Activated CD4-positive, alpha-beta memory T cell treated with anti-CD3 and anti-CD28 coated beads, Interleukin-2, amount 10 ng/mL, durations not matched to agents 7 days and 5 days (primary cell): ENCODE measurements around the gene ECM1. TPM values are rescaled to one million over a fixed set of nuclear protein-coding genes. Genes with fewer than 3 reads are reported as not detected.
A peak's percentile ranks its signal among the peaks of the same experiment; 100 is the strongest.

Experiments
- CTCF ChIA-PET: fragments of 350-600 bp; sonication (Branson Sonifier 250); formaldehyde crosslinking; loops from one replicate; lab custom pipeline; 2021; ENCODE audit warnings: antibody characterized with exemption, inconsistent platforms; lab: Charles Lee
- POLR2A ChIA-PET: fragments of 350-600 bp; sonication (Branson Sonifier 250); formaldehyde crosslinking; loops from one replicate; lab custom pipeline; 2021; ENCODE audit warnings: antibody characterized with exemption; lab: Charles Lee
- DNase-seq: peaks from one replicate; pipeline ENCODE4 v3.0.0-alpha.2; 2020
- H3K27ac Mint-ChIP-seq: one replicate; pipeline ENCODE4 v1.8.0; 2021; ENCODE audit warnings: mild to moderate bottlenecking, mixed read lengths
- H3K27me3 Mint-ChIP-seq: one replicate; pipeline ENCODE4 v1.8.0; 2021; ENCODE audit warnings: mixed read lengths
- H3K36me3 Mint-ChIP-seq: one replicate; pipeline ENCODE4 v1.8.0; 2021; ENCODE audit warnings: low read depth, mixed read lengths
- H3K4me1 Mint-ChIP-seq: one replicate; pipeline ENCODE4 v1.8.0; 2021; ENCODE audit warnings: mixed read lengths
- H3K4me3 Mint-ChIP-seq: one replicate; pipeline ENCODE4 v1.8.0; 2021; ENCODE audit warnings: mild to moderate bottlenecking, mixed read lengths
- H3K9me3 Mint-ChIP-seq: one replicate; pipeline ENCODE4 v1.8.0; 2021; ENCODE audit warnings: mixed read lengths
- total RNA-seq, 2 experiments: library from RNA; stranded (reverse); gene quantifications; one replicate each; pipeline ENCODE4 v1.2.3, GENCODE V29; 2021

Gene ECM1
- total RNA-seq, 2 experiments from 2014 or later, result 2.4 to 3.8 TPM

DNA sequence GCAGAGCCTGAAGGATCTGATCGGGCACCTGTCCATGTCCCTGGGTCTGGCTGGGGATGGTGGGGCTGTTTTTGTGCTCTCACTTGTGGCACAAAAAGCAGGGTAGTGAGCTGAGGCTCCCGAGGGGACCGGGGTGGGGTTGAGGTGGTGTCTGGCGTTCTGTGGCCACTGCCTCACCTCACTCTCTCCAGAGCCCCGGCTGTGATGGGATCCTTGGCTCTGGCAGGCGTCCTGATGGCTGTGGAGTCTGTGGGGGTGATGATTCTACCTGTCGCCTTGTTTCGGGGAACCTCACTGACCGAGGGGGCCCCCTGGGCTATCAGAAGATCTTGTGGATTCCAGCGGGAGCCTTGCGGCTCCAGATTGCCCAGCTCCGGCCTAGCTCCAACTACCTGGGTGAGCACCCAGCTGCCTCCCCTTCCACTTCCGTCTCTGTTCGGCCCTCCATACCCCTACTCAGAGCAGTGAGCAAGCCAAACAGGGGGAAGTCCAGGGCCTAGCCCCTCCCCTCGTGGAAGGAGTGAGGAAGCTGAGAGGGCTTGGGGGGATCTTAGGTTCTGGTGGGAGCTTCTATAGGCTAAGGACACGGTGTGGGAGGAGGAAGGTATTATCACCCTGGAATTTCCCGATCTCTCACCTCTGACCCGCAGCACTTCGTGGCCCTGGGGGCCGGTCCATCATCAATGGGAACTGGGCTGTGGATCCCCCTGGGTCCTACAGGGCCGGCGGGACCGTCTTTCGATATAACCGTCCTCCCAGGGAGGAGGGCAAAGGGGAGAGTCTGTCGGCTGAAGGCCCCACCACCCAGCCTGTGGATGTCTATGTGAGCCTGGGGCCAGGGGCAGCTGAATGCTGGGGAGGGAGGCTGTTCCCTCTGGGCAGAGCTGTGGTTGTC is 48.3 kb downstream of the ECM1 start:
- H3K27me3 Mint-ChIP-seq, result no peaks in the 10 kb centered on the region
- DNase-seq, result no peak
- ChIA-PET POLR2A (interaction anchor here (0.6 to 18.0 kb wide), 4 partner anchors 21 to 128 kb away, joined by 3 to 1377 read pairs (median 202); partner anchors contain the start of genes MCL1 and TARS2), CTCF (interaction anchor here (0.6 to 1.5 kb wide), 2 partner anchors 23 to 162 kb away, joined by 3 to 4 read pairs; partner anchors contain the start of gene MCL1)
- no peaks in the 10 kb centered on the region for H3K9me3 Mint-ChIP-seq
- no peaks in the 10 kb centered on the region for H3K36me3 Mint-ChIP-seq
- no peak overlapping the region for H3K27ac Mint-ChIP-seq
- no peak overlapping the region for H3K4me3 Mint-ChIP-seq
- peaks cover 37% of the 10 kb centered on the region for H3K4me1 Mint-ChIP-seq

DNA sequence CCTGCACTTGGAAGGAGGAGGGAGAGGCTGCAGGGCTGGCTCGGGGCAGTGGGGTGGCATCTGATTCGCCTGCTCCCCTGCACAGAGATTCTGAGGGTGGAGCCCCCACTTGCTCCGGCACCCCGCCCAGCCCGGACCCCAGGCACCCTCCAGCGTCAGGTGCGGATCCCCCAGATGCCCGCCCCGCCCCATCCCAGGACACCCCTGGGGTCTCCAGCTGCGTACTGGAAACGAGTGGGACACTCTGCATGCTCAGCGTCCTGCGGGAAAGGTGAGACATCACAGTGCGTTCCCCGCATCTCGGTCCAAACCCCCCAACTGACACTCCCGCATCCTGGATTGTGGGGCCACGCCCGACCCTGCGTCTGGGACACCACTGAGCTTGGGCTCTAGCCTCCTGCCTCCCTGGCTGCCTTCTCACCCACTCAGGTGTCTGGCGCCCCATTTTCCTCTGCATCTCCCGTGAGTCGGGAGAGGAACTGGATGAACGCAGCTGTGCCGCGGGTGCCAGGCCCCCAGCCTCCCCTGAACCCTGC is 49.2 kb downstream of the ECM1 start:
- H3K36me3 Mint-ChIP-seq, result peaks cover 4% of the 10 kb centered on the region
- no peak overlapping the region for H3K27ac Mint-ChIP-seq
- ChIA-PET CTCF (interaction anchor here (1.5 kb wide), 1 partner anchor 22 kb away, joined by 4 read pairs; the partner anchor contains the start of gene MCL1), POLR2A (interaction anchor here (16.0 to 18.0 kb wide), 2 partner anchors 20 to 59 kb away, joined by 402 to 1377 read pairs; partner anchors contain the start of gene MCL1)
- peaks cover 31% of the 10 kb centered on the region for H3K4me1 Mint-ChIP-seq
- H3K27me3 Mint-ChIP-seq, result no peaks in the 10 kb centered on the region
- no peak for DNase-seq
- no peaks in the 10 kb centered on the region for H3K9me3 Mint-ChIP-seq
- no peak overlapping the region for H3K4me3 Mint-ChIP-seq

- no peak for DNase-seq
- peaks cover 7% of the 10 kb centered on the region for H3K36me3 Mint-ChIP-seq
- H3K4me1 Mint-ChIP-seq, result peaks cover 30% of the 10 kb centered on the region
- no peak overlapping the region for H3K27ac Mint-ChIP-seq
- ChIA-PET CTCF (interaction anchor here (1.1 to 11.0 kb wide), 2 partner anchors 59 to 69 kb away, joined by 3 to 264 read pairs; no protein-coding TSS in a partner anchor), POLR2A (interaction anchor here (16.0 to 18.0 kb wide), 2 partner anchors 20 to 58 kb away, joined by 402 to 1377 read pairs; partner anchors contain the start of gene MCL1)
- H3K9me3 Mint-ChIP-seq, result no peaks in the 10 kb centered on the region
- no peak overlapping the region for H3K4me3 Mint-ChIP-seq
- no peaks in the 10 kb centered on the region for H3K27me3 Mint-ChIP-seq
Measured at GRCh38 chr1:150557813-150558212, 49.9 kb downstream of the ECM1 start.

DNA sequence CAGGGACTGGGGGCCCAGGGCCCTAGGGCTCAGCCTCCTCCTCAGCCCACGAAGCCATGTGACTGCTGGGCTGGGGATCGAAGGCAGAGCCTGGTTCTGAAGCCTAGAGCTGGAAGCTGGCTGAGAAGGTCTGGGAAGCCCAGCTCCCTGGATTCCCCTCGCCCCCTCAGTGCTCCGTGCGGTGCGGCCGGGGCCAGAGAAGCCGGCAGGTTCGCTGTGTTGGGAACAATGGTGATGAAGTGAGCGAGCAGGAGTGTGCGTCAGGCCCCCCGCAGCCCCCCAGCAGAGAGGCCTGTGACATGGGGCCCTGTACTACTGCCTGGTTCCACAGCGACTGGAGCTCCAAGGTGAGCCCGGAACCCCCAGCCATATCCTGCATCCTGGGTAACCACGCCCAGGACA is 50.4 kb downstream of the ECM1 start:
- Mint-ChIP-seq H3K4me1 (peaks cover 31% of the 10 kb centered on the region), H3K9me3 (no peaks in the 10 kb centered on the region), H3K27ac (no peak overlapping the region), H3K36me3 (peaks cover 7% of the 10 kb centered on the region), H3K27me3 (no peaks in the 10 kb centered on the region), H3K4me3 (no peak overlapping the region)
- DNase-seq, result no peak
- CTCF ChIA-PET, result interaction anchor here (1.1 to 11.3 kb wide), 3 partner anchors 17 to 69 kb away, joined by 3 to 282 read pairs (median 264); partner anchors contain the start of gene MCL1
- POLR2A ChIA-PET, result interaction anchor here (16.0 to 18.0 kb wide), 2 partner anchors 19 to 58 kb away, joined by 402 to 1377 read pairs; partner anchors contain the start of gene MCL1

DNA sequence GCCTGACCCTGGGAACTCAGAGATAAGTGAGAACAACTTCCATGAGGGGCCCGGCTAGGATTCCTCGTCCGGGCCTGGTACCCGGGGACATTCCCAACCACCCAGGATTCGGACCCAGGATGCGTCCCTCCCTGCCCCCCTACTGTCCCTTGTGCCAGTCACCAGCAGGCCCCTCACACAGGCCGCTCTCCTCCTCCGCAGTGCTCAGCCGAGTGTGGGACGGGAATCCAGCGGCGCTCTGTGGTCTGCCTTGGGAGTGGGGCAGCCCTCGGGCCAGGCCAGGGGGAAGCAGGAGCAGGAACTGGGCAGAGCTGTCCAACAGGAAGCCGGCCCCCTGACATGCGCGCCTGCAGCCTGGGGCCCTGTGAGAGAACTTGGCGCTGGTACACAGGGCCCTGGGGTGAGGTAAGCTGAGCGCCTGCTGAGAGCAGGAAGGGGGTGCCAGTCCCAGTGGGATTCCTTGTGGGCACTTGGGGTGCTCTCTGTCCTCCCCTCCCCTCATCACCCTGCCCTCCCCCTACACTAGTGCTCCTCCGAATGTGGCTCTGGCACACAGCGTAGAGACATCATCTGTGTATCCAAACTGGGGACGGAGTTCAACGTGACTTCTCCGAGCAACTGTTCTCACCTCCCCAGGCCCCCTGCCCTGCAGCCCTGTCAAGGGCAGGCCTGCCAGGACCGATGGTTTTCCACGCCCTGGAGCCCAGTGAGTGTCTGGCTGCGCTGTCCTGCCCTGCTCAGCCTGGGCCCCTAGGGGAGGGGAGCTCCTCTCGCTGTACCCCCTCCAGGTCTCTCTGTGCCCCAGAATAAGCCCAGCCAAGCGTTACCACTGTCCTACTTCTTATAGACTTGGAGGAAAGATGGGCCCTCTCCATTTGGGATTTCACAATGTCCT is 51.1 kb downstream of the ECM1 start:
- no peak for DNase-seq
- no peaks in the 10 kb centered on the region for H3K27me3 Mint-ChIP-seq
- CTCF ChIA-PET, result interaction anchor here (0.6 to 11.3 kb wide), 21 partner anchors 8 to 437 kb away, joined by 3 to 282 read pairs (median 6); partner anchors contain the start of genes ADAMTSL4, ENSA, FALEC and GOLPH3L
- peaks cover 7% of the 10 kb centered on the region for H3K36me3 Mint-ChIP-seq
- H3K27ac Mint-ChIP-seq, result no peak overlapping the region
- peaks cover 36% of the 10 kb centered on the region for H3K4me1 Mint-ChIP-seq
- H3K4me3 Mint-ChIP-seq, result no peak overlapping the region
- no peaks in the 10 kb centered on the region for H3K9me3 Mint-ChIP-seq
- POLR2A ChIA-PET, result interaction anchor here (1.4 to 18.0 kb wide), 6 partner anchors 8 to 138 kb away, joined by 3 to 1377 read pairs (median 19); partner anchors contain the start of genes GOLPH3L and MCL1

- no peaks in the 10 kb centered on the region for H3K27me3 Mint-ChIP-seq
- ChIA-PET POLR2A (interaction anchor here (1.4 to 18.0 kb wide), 6 partner anchors 8 to 137 kb away, joined by 3 to 1377 read pairs (median 19); partner anchors contain the start of genes GOLPH3L and MCL1), CTCF (interaction anchor here (0.6 to 11.3 kb wide), 21 partner anchors 8 to 436 kb away, joined by 3 to 282 read pairs (median 6); partner anchors contain the start of genes ADAMTSL4, ENSA, FALEC and GOLPH3L)
- no peak overlapping the region for H3K27ac Mint-ChIP-seq
- H3K9me3 Mint-ChIP-seq, result no peaks in the 10 kb centered on the region
- H3K4me1 Mint-ChIP-seq, result peaks cover 42% of the 10 kb centered on the region
- no peak overlapping the region for H3K4me3 Mint-ChIP-seq
- no peak for DNase-seq
- peaks cover 7% of the 10 kb centered on the region for H3K36me3 Mint-ChIP-seq
Measured at GRCh38 chr1:150559656-150560010, 51.7 kb downstream of the ECM1 start.

DNA sequence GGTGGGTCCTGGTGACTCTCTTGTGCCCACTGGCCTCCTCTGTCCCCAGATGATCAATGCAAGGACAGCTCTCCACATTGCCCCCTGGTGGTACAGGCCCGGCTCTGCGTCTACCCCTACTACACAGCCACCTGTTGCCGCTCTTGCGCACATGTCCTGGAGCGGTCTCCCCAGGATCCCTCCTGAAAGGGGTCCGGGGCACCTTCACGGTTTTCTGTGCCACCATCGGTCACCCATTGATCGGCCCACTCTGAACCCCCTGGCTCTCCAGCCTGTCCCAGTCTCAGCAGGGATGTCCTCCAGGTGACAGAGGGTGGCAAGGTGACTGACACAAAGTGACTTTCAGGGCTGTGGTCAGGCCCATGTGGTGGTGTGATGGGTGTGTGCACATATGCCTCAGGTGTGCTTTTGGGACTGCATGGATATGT is 52.1 kb downstream of the ECM1 start:
- peak; percentile 81 for DNase-seq
- Mint-ChIP-seq H3K4me3 (peak overlapping the region; percentile 87), H3K27ac (peak overlapping the region; percentile 100), H3K27me3 (no peaks in the 10 kb centered on the region), H3K4me1 (peaks cover 46% of the 10 kb centered on the region), H3K9me3 (no peaks in the 10 kb centered on the region), H3K36me3 (peaks cover 10% of the 10 kb centered on the region)
- ChIA-PET POLR2A (interaction anchor here (1.0 to 18.0 kb wide), 9 partner anchors 9 to 446 kb away, joined by 3 to 1377 read pairs (median 8); partner anchors contain the start of genes ENSA, FALEC, GOLPH3L and MCL1), CTCF (interaction anchor here (0.6 to 11.3 kb wide), 29 partner anchors 9 to 436 kb away, joined by 3 to 282 read pairs (median 5); partner anchors contain the start of genes ADAMTSL4, ENSA, FALEC and GOLPH3L)

- DNase-seq, result peak; percentile 88
- Mint-ChIP-seq H3K36me3 (peaks cover 11% of the 10 kb centered on the region), H3K4me1 (peaks cover 49% of the 10 kb centered on the region), H3K4me3 (peak overlapping the region; percentile 87), H3K27ac (peak overlapping the region; percentile 100), H3K27me3 (no peaks in the 10 kb centered on the region), H3K9me3 (no peaks in the 10 kb centered on the region)
- ChIA-PET CTCF (interaction anchor here (0.6 to 11.3 kb wide), 36 partner anchors 9 to 445 kb away, joined by 3 to 282 read pairs (median 4); partner anchors contain the start of genes ADAMTSL4, ENSA, FALEC and GOLPH3L), POLR2A (interaction anchor here (0.9 to 18.0 kb wide), 21 partner anchors 9 to 675 kb away, joined by 3 to 1377 read pairs (median 4); partner anchors contain the start of genes ENSA, FALEC, GOLPH3L and MCL1)
Measured at GRCh38 chr1:150560576-150561253, 52.8 kb downstream of the ECM1 start.

DNA sequence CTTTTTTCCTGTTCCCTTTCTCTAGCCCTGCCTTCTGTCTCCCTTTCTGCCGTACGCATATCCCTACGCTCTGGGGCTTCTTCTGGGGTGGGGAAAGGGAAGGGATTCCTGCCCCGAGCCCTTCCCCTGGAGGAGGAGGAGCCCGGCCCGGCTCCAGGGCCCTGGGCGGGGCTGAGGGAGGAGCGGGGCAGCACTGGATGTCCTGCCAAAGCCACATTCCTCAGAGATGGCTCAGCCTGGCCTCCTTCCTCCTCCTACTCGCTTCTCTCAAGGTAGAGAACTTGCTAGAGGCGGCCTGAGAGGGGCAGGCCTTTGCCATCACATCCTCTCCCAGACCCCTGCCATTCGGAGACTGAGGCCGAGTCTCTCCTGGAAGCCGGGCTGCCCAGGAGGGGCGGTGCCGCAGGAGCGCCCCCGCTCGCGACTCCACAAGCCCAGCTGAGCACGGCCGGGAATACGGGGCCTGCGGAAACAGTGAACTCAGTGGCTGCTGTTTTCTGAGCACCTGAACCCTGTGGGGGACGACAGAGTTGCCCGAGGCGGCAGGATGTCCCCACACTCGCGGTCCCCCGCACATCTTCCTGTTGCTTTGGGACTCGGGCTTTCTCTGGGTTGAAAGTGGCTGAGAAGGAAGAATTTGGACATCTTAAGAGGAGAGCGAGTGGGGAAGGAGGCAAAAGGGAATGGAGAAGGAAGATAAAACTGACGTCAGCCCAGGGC is 53.5 kb downstream of the ECM1 start:
- Mint-ChIP-seq H3K36me3 (peaks cover 13% of the 10 kb centered on the region), H3K4me1 (peaks cover 56% of the 10 kb centered on the region)
- CTCF ChIA-PET, result interaction anchor here (0.6 to 11.3 kb wide), 30 partner anchors 10 to 444 kb away, joined by 3 to 282 read pairs (median 4); partner anchors contain the start of genes ADAMTSL4, ENSA, FALEC and GOLPH3L

GRCh38 chr1:150561974-150562445 is 54.1 kb downstream of the ECM1 start:
- ChIA-PET POLR2A (interaction anchor here (0.5 to 18.0 kb wide), 29 partner anchors 11 to 740 kb away, joined by 3 to 1377 read pairs (median 6); partner anchors contain the start of genes ADAMTSL4, ANP32E, APH1A and ARNT), CTCF (interaction anchor here (0.9 to 11.3 kb wide), 12 partner anchors 11 to 443 kb away, joined by 3 to 282 read pairs (median 9); partner anchors contain the start of genes ADAMTSL4, ENSA, MCL1 and SETDB1)
- peak overlapping the region; percentile 87 for H3K4me3 Mint-ChIP-seq
- H3K27ac Mint-ChIP-seq, result peak overlapping the region; percentile 100
- H3K36me3 Mint-ChIP-seq, result peaks cover 13% of the 10 kb centered on the region
- H3K27me3 Mint-ChIP-seq, result no peaks in the 10 kb centered on the region
- H3K4me1 Mint-ChIP-seq, result peaks cover 62% of the 10 kb centered on the region
- no peaks in the 10 kb centered on the region for H3K9me3 Mint-ChIP-seq
- DNase-seq, result peak; percentile 93

More for the DNA sequence above, 53.5 kb downstream of the ECM1 start:
- POLR2A ChIA-PET, result interaction anchor here (0.6 to 18.0 kb wide), 37 partner anchors 10 to 720 kb away, joined by 3 to 1377 read pairs (median 5); partner anchors contain the start of genes ADAMTSL4, ANP32E, APH1A and ARNT
- H3K27ac Mint-ChIP-seq, result peak overlapping the region; percentile 100
- no peaks in the 10 kb centered on the region for H3K9me3 Mint-ChIP-seq
- peak; percentile 72 for DNase-seq
- no peaks in the 10 kb centered on the region for H3K27me3 Mint-ChIP-seq
- peak overlapping the region; percentile 87 for H3K4me3 Mint-ChIP-seq
